GM18508 (cell line): ENCODE results near the gene PRG2.
"Not testable (repeated sequence)": the region's sequence is repeated elsewhere in the genome, so short reads cannot be mapped to it uniquely, and the experiment has no call there.

Experiments
- ATAC-seq: cut with Tn5 transposase; IDR thresholded peaks from one replicate; pipeline ENCODE4 v1.9.1; 2021; ENCODE audit warnings: moderate number of reproducible peaks; ENCODE audit not compliant: insufficient read depth, unreplicated experiment

Gene PRG2

GRCh38 chr11:57421805-57422204 lies 31.4 kb upstream of the PRG2 start:
- no peak for ATAC-seq

GRCh38 chr11:57421066-57421465 lies 30.6 kb upstream of the PRG2 start:
- no peak for ATAC-seq

- ATAC-seq: no peak
These were observed 28.7 kb upstream of the PRG2 start for GRCh38 chr11:57419146-57419545.

- ATAC-seq: no peak
These were observed 27.7 kb upstream of the PRG2 start for GRCh38 chr11:57418131-57418530.

GRCh38 chr11:57417056-57417455 lies 26.6 kb upstream of the PRG2 start:
- no peak for ATAC-seq

- ATAC-seq: no peak
These were observed 26.0 kb upstream of the PRG2 start for GRCh38 chr11:57416436-57416835.

- ATAC-seq: no peak
These were observed 24.3 kb upstream of the PRG2 start for GRCh38 chr11:57414612-57415212.

GRCh38 chr11:57413681-57414080 lies 23.2 kb upstream of the PRG2 start:
- ATAC-seq: no peak

GRCh38 chr11:57410287-57410686 lies 19.8 kb upstream of the PRG2 start:
- no peak for ATAC-seq

- no peak for ATAC-seq
These were observed 19.1 kb upstream of the PRG2 start for GRCh38 chr11:57409321-57410100.

- no peak for ATAC-seq
These were observed 18.3 kb upstream of the PRG2 start for GRCh38 chr11:57408771-57409170.

GRCh38 chr11:57407941-57408475 lies 17.6 kb upstream of the PRG2 start:
- no peak for ATAC-seq

- ATAC-seq: no peak
These were observed 16.8 kb upstream of the PRG2 start for GRCh38 chr11:57407010-57407920.

GRCh38 chr11:57406337-57406904 lies 16.0 kb upstream of the PRG2 start:
- peak; percentile 89 for ATAC-seq

GRCh38 chr11:57405271-57405860 lies 14.9 kb upstream of the PRG2 start:
- no peak for ATAC-seq

GRCh38 chr11:57403802-57404147 lies 13.3 kb upstream of the PRG2 start:
- ATAC-seq: no peak

- not testable (repeated sequence) for ATAC-seq
These were observed 12.8 kb upstream of the PRG2 start for GRCh38 chr11:57403003-57403801.

- no peak for ATAC-seq
These were observed 11.9 kb upstream of the PRG2 start for GRCh38 chr11:57402188-57403002.
